HG03064 (cell line): ENCODE measurements around the gene SYTL4.
"Not testable (repeated sequence)": the region's sequence is repeated elsewhere in the genome, so short reads cannot be mapped to it uniquely, and the experiment has no call there.

ENCODE experiments used
- ATAC-seq: cut with Tn5 transposase; IDR thresholded peaks from one replicate; pipeline ENCODE4 v1.9.1; 2021; ENCODE audit warnings: low read depth; ENCODE audit not compliant: unreplicated experiment

The SYTL4 gene

GRCh38 chrX:100731441-100732281 lies at the start of gene SYTL4:
SYTL4 (minus strand) TSS chrX:100732121; CDS start chrX:100702037, 30,084 bp downstream.
- no peak for ATAC-seq

GRCh38 chrX:100769439-100769838 lies 37.5 kb upstream of the SYTL4 start:
- ATAC-seq = not testable (repeated sequence)

DNA sequence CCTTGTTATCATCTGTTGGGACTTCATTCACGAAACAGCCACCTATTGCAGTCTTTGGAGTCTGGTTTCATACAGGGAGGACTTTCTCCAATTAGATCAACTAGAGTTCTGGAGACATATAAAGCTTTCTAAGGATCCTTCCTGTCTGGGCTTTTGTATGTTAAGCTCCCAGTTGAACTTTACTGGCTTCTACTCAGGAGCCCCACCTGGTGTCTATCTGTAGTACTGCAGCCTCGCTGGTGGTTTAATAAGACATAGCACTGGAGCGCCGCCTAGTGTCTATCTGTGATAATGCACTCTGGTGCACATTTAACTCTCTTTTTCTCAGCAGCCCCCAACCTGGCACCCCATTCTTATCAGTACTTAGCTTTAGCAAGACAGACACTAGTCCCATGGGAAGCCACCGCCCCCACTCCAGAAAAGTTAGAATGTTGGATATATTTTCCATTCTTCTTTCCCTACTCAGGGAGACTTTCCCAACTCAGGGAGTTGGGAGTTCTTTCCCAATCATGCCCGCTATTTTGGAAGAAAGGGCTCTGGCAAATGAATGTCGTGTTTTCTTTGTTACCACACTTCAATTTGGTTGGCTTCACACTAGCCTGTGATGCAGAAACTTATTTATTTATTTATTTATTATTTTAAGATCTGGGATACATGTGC lies 36.9 kb upstream of the SYTL4 start:
- no peak for ATAC-seq

DNA sequence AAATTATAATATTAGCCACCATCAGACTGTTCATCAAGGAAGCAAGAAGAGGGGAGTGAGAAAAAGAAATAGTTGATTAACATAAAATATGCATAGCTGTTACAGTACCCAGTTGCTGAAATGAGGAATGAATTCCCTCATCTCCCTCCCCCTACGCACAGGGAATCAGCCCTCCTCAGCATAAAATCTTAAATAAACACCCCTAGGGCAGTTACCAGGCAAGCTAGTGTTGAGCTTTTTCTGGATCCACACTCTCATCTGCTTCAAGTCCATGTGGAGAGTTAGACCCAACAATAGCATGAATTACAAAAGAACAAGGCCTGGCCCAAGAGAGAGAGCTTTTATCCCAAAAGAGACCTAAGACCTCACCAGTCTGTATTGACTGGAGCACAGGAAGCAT lies 19.0 kb upstream of the SYTL4 start:
- no peak for ATAC-seq

GRCh38 chrX:100748108-100748507 lies 16.2 kb upstream of the SYTL4 start:
- ATAC-seq = no peak

DNA sequence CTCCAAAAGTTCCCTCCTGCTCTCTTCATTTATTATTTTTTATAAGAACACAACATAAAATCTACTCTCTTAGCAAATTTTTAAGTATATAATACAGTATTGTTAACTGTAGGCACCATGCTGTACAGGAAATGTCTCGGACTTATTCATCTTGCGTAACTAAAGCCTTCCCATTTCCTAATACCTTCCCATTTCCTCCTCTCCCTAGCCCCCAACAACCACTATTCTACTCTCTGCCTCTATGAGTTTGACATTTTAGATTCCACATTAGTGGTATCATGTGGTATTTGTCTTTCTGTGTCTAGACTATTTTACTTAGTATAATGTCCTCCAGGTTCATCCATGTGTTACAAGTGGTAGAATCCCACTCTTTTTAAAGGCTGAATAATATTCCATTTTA lies 15.8 kb upstream of the SYTL4 start:
- no peak for ATAC-seq

GRCh38 chrX:100747090-100747489 lies 15.2 kb upstream of the SYTL4 start:
- ATAC-seq = no peak

- no peak for ATAC-seq
These were observed 14.1 kb upstream of the SYTL4 start for GRCh38 chrX:100745806-100746537.

DNA sequence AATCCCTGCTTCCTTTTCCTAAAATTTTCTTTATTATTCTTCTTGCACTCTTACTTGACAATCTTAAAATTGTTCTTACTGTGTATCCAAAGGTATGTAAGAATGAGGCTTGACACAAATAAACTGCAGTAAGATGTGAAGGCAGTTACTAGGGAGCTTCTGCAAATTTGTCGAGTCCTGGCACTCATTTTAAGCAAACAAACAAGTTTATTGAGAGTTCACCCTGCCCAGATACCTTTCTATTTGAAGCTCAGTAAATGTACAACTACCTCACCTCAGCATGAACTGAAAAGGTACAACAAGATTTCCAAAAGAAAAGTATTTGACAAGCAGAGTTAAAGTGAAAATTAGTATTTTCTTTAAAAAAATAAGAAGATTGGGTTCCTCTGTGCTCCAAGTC lies 13.3 kb upstream of the SYTL4 start:
- no peak for ATAC-seq

GRCh38 chrX:100743009-100743607 lies 11.2 kb upstream of the SYTL4 start:
- ATAC-seq = no peak

- ATAC-seq = not testable (repeated sequence)
These were observed 7.9 kb downstream of the SYTL4 start for GRCh38 chrX:100724006-100724405.

DNA sequence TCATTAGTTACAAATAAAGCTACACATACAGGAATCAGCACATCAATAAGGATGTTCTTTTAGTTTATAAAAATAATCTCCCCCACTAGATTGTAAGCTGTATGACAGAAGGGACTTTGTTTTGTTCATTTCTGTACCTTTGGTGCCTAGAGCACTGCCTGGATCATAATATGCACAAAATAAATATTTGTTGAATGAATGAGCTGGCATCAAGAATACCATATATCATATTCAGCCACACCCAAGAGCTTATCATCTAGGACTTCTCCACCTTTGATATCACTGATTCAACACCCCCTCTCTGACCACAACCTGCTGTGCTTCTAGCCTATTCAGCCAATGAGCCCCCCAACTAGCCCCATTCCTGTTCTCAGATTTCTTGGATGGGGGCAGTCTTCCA lies 10.6 kb downstream of the SYTL4 start:
- ATAC-seq = no peak

DNA sequence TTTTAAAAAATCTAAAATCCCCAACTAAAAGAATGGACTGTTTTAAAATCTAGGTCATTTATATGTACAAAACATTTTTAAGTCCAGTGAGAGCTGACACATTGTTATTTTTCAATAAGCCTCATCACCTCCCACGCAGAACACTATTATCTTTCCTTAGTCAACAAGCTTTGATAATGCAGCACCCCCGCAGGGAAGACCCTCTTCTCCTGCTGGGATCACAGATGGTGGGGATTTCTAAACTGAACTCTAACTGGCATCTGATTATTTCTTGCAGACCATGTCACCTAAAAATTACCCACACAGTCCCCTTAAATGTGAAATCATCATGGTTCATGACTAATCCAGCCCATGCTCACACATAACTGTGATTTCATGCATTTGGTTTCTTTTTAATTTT lies 11.6 kb downstream of the SYTL4 start:
- no peak for ATAC-seq

DNA sequence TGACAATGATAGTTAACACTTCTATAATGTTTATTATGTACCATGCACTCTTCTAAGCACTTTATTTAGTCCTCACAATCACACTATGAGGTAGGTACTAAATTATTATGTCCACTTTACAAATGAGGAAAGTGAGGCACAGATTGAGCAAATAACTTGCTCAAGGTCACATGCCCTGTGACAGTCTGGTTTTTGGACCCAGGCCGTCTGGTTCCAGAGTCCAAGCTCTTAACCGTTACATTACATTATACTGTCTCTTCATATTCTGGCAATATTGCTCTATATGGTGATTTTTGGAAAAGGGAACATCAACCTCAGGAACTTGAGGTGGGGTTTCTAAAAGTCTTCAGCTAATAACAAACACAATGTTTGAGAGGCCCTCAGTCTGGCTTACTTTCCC lies 12.8 kb downstream of the SYTL4 start:
- ATAC-seq = no peak

GRCh38 chrX:100717363-100717762 lies 14.6 kb downstream of the SYTL4 start:
- ATAC-seq = no peak

- no peak for ATAC-seq
These were observed 21.1 kb downstream of the SYTL4 start for GRCh38 chrX:100710816-100711215.

DNA sequence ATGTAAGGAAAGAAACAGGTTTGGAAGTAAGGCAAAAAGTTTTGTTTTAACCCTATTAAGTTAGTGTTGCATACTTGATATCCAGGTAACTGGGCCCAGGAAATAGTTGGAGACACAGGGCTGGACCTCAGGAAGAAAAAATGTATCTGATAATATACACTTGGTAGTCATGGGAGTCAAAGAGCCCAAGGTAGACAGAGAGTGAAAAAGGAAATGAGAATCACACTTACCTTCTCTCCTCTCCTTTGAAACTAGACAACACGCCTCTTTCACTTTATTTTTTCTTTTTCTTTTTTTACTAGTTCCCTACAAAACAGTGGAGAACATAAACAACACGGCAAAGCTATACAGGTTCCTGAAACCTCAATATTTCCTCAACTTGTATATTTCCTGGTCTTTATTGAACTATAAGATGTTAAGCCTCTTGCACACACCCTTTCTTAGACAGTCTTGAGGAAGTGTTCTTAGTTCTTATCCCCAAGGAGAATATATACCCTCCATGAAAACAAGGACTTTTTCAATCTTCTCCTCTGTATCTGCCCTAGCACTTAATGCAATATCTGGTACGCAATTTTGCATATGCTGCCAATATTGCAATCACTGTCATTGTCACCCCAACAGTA lies 27.2 kb downstream of the SYTL4 start:
- no peak for ATAC-seq

GRCh38 chrX:100700809-100701208 lies 31.1 kb downstream of the SYTL4 start:
- no peak for ATAC-seq

- no peak for ATAC-seq
These were observed 33.4 kb downstream of the SYTL4 start for GRCh38 chrX:100698551-100698950.

DNA sequence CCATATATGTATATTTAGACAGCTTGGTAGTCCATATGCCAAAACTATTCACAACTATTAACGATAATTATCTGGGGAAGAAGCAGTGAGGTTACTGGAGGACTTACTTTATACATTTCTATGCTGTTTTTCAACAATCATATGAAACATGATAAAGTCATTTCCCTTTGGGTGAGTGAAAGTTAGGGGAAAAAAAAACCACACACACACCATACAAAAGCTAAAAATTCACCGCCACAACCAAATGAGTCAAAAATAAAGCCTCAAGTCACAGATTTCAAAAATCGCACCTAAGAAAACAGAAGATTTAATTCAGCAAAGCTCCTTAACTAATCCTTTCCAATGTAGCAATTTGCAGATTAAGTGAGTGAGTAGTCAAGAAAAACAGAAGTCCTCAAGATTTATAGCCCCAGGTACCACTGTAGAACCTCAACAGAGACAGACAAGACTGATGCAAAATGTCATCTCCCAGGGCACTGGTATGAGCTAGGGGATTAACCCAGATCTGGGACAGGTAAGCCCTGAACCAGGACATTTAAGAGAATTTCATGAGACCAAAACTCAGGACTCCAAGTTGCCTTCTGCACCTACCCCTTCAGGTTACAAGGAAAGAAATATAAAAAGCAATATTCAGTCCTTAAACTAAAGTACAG lies 35.1 kb downstream of the SYTL4 start:
- no peak for ATAC-seq
